NCI-H2081 treated with DMSO at 0.1 percent for 48 hours (cell line): ENCODE measurements around the gene ADAMTS2.
"Not testable (repeated sequence)": the region's sequence is repeated elsewhere in the genome, so short reads cannot be mapped to it uniquely, and the experiment has no call there.

Experiments used
- DNase-seq: peaks from one replicate; lab custom pipeline; 2025; lab: John Stamatoyannopoulos, UW

ADAMTS2 gene

GRCh38 chr5:179296150-179296821 lies 49.0 kb downstream of the ADAMTS2 start:
- DNase-seq: no peak

- no peak for DNase-seq
These were observed 49.5 kb downstream of the ADAMTS2 start for GRCh38 chr5:179295778-179296149.

GRCh38 chr5:179294891-179295777 lies 50.1 kb downstream of the ADAMTS2 start:
- DNase-seq: no peak

- no peak for DNase-seq
These were observed 51.0 kb downstream of the ADAMTS2 start for GRCh38 chr5:179294131-179294780.

- DNase-seq: no peak
These were observed 52.3 kb downstream of the ADAMTS2 start for GRCh38 chr5:179292681-179293635.

GRCh38 chr5:179292202-179292601 lies 53.1 kb downstream of the ADAMTS2 start:
- DNase-seq: no peak

GRCh38 chr5:179290681-179291540 lies 54.4 kb downstream of the ADAMTS2 start:
- DNase-seq: no peak

GRCh38 chr5:179289756-179290385 lies 55.4 kb downstream of the ADAMTS2 start:
- DNase-seq: no peak

- DNase-seq: no peak
These were observed 56.5 kb downstream of the ADAMTS2 start for GRCh38 chr5:179288809-179289185.

- DNase-seq: no peak
These were observed 57.0 kb downstream of the ADAMTS2 start for GRCh38 chr5:179288101-179288808.

GRCh38 chr5:179287631-179288030 lies 57.6 kb downstream of the ADAMTS2 start:
- DNase-seq: no peak

- DNase-seq: no peak
These were observed 58.2 kb downstream of the ADAMTS2 start for GRCh38 chr5:179287071-179287470.

GRCh38 chr5:179285776-179286162 lies 59.5 kb downstream of the ADAMTS2 start:
- DNase-seq: not testable (repeated sequence)

GRCh38 chr5:179284751-179285631 lies 60.3 kb downstream of the ADAMTS2 start:
- DNase-seq: no peak

- DNase-seq: not testable (repeated sequence)
These were observed 61.4 kb downstream of the ADAMTS2 start for GRCh38 chr5:179283908-179284307.

GRCh38 chr5:179281694-179282093 lies 63.6 kb downstream of the ADAMTS2 start:
- DNase-seq: no peak

GRCh38 chr5:179280095-179280490 lies 65.2 kb downstream of the ADAMTS2 start:
- DNase-seq: no peak

- no peak for DNase-seq
These were observed 65.7 kb downstream of the ADAMTS2 start for GRCh38 chr5:179279347-179280094.
